Fibroblast of the conjunctiva (primary cell): Measurements from ENCODE around the gene LAMA2.
"Not testable (repeated sequence)": the region's sequence is repeated elsewhere in the genome, so short reads cannot be mapped to it uniquely, and the experiment has no call there.

Source experiments
- DNase-seq: peaks from one replicate; pipeline ENCODE4 v3.0.0-alpha.2; 2010; ENCODE audit warnings: low read depth

Gene LAMA2

GRCh38 chr6:129073051-129073450 lies 190.1 kb downstream of the LAMA2 start:
- DNase-seq, result no peak

- no peak for DNase-seq
Measured at GRCh38 chr6:129073691-129074395, 190.9 kb downstream of the LAMA2 start.

DNA sequence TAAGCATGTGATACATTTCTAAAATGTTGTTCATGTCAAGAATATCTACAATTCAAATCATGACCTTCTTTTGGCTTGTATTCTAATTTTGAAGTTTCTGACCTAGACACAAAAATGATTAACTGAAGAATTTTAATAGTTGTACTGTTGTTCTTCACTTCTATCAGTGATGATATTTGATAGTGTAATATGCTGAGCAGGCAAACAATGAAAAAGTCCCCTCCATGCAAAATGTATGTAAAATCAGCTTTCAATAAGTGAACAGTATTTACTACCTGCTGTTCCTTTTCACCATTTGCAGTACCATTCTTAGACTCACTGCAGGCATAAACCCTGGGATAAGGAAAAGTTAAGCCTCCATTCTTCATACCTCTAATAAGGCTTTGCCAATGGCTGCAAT lies 201.5 kb downstream of the LAMA2 start:
- DNase-seq, result no peak

- DNase-seq, result not testable (repeated sequence)
Measured at GRCh38 chr6:129088481-129088880, 205.5 kb downstream of the LAMA2 start.

- no peak for DNase-seq
Measured at GRCh38 chr6:129089357-129089756, 206.4 kb downstream of the LAMA2 start.

- DNase-seq, result no peak
Measured at GRCh38 chr6:129094147-129094546, 211.2 kb downstream of the LAMA2 start.

DNA sequence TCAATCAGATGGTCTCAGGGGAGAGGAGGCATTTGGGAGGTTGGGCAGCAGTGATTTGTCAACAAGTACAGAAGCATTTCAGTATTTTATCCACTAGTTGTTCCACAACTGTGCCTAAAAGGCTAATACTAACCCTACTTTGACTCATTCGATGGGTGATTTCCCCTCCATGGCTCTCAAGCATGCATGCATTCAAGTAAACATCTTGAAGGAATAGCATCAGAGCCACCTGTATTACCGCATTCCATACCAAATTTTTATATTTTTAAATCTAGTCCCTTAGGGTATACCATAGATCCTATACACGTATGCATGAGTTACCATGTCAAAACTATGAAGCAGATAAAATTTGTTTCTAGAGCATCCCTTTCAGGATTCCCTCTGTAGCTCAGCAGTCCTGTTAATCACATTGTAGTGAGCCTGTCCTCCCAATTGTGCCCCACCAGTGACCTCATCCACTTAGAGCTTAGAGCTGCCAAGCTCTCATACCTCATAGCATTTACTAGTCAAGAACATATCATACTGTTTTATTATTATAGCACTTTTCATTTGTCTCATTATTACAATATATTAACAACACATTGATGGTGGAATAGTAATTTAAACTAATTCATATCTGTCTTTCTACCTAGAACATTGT lies 213.8 kb downstream of the LAMA2 start:
- DNase-seq, result no peak

DNA sequence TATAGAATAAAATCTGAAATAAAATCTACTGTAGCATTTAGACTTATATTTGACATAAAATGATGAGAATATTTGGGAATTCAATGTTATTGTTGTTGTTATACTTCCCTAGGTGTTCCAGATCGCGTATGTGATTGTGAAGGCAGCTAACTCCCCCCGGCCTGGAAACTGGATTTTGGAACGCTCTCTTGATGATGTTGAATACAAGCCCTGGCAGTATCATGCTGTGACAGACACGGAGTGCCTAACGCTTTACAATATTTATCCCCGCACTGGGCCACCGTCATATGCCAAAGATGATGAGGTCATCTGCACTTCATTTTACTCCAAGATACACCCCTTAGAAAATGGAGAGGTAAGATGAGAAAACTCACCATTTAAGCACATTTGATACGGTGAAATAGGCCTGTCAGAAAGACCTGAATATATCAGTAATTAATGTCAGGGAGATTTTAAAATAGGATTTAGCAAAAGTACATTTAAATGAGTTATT lies 215.2 kb downstream of the LAMA2 start:
- no peak for DNase-seq

- DNase-seq, result no peak
Measured at GRCh38 chr6:129099696-129100095, 216.8 kb downstream of the LAMA2 start.

GRCh38 chr6:129100164-129100563 lies 217.2 kb downstream of the LAMA2 start:
- no peak for DNase-seq

DNA sequence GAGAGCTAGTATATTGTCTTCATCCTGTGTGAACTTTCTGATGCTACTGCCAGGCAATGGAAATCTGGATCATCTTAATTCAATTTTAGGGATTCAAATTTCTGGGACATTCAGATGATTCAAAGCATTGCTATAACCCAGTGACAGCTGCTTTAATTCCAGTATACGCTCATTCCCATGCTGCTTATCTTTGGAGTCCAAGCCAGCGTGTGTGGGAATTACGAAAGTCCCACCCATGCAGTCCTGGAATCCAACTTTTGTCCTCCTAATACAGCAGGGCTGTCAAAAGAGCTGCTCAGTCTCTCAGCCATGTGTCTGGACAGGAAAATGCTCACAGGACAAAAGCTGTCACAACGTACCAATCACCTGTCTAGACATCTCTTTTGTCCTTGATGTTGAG lies 219.8 kb downstream of the LAMA2 start:
- DNase-seq, result no peak

GRCh38 chr6:129104131-129104530 lies 221.2 kb downstream of the LAMA2 start:
- peak; percentile 54 for DNase-seq

- no peak for DNase-seq
Measured at GRCh38 chr6:129104560-129104959, 221.6 kb downstream of the LAMA2 start.

GRCh38 chr6:129105035-129105434 lies 222.1 kb downstream of the LAMA2 start:
- DNase-seq, result no peak

DNA sequence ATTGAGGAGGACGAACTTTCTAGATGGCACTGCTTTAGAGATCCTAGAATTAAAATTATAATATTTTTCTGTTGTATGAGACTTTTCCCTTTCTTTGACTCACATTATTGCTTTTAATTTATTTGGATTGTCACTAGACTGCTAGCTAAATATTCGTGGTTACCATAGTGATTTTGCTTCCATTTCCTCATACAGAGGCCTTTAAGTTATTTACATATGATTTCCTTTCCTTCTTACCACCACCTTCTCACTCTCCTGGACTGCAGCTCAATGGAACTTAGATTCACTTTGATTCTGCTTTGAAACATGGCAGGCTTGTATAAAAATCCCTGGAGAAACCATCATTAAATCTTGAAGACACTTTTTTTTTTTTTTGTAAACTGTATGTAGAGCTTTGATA lies 222.9 kb downstream of the LAMA2 start:
- no peak for DNase-seq

DNA sequence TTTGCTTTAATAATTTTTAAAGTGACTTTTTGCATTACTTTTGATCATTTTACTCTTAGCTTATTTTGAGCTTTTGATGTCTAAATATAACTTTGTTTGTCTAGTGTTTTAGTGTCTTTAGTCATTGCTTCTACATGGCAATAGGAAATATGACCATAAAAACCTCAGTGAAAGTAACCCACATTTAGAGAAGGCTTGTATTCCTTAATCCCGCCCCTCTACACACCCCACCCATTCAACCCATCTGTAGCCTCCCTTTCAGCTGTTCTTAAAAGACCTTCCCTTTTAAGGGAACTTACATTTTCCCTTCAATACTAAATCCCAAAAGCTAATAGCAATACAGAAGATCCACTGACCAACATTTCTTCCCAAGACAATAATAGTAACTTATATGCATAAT lies 225.4 kb downstream of the LAMA2 start:
- DNase-seq, result no peak

DNA sequence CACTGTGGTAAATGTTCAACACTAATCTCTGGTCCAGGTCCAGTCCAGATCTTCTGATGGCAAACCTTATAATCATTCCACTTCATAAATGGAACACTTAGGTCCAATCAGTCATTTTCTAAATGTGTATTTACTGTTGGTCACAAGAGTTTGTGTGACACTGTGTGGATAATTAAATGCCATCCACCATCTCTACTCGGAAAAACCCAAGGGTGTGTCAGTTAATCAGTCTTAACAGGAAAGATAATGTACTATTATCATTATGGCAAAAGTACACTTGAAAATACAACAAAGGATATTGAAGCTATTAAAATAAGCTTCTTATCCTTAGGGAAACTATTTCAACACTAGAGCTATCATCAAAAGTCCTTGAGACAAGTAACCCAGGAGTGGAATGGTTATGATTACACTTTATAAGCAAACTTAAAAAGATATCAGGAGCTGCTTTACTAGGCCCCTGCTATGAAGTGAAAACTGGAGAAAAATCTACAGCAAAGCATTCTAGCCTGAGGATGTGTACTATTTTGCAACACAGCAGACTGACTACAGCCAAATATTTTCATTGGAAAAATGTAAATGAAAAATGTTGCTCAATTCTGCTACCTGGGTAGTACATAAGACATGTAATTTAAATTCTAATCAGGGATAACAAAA lies 227.9 kb downstream of the LAMA2 start:
- DNase-seq, result no peak

GRCh38 chr6:129111346-129111745 lies 228.4 kb downstream of the LAMA2 start:
- no peak for DNase-seq

DNA sequence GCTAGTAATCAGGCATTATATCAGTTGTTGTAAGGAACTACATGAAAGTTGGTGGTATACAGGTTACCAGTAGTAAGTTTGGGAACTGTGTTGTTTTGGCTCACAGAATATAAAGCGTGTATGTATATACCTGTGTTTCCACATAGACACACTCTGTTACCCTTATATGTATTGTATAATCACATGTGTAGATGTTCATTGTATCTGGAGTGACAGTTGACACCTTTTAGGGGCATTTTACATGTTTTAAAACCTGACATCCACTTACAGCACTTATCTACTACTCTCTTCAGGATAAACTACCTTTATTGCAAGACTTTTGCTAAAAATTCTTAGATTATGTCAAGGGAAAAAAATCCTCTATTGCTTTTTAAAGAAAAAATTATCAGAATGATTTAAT lies 228.9 kb downstream of the LAMA2 start:
- no peak for DNase-seq

GRCh38 chr6:129112591-129112990 lies 229.7 kb downstream of the LAMA2 start:
- no peak for DNase-seq

DNA sequence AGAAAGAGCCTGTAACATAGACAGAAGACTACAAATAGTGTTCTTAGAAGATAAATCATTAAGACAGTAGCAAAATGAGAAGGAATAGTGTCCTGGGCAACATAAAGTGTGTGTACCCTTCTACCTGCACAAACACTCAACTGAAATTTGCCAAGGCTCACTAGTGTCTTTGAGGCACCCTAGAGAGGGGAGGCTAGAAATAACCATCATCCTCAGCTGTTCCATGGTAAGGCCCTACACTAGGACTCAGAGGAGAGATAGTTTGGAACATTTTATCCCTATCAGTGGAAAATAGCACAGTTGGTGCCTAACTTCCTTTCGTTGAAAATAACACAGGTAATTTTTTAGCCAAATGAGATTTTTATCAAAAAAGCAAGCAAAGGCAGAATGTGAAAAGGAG lies 230.7 kb downstream of the LAMA2 start:
- no peak for DNase-seq

GRCh38 chr6:129114636-129115391 lies 231.9 kb downstream of the LAMA2 start:
- no peak for DNase-seq

DNA sequence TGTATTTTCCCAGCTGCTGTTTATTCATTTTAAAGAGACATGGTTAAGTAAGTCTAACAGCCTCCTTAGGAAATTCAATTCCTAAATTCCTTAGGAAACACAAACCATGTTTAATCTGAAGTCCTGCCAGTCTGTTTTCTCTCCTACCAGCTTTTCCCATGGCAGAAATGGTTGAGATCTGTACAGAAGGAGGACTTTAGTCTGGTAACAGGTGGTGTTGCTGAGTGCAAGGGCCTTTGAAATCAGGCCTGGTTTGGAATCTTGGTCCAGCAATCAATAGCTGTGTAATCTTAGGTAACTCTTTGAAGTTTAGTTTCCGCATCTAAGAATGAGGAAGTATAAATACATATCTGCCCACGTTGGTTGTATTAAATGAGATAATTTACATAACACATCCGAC lies 232.5 kb downstream of the LAMA2 start:
- DNase-seq, result no peak
